ENCODE results near the gene TLCD3B.

GRCh38 chr16:30068750-30069610 lies 37.9 kb upstream of the TLCD3B start:
- TF ChIP-seq POLR2A (IDR thresholded peaks at IDR 0.05; ENCODE audit: low read length): no peak
- no peak for TF ChIP-seq GATA1 (IDR thresholded peaks at IDR 0.05; ENCODE audit: low read depth, low read length)

All from erythroblast (primary cell).